ENCODE data around the gene TRIM67.
"Not testable (repeated sequence)": the region's sequence is repeated elsewhere in the genome, so short reads cannot be mapped to it uniquely, and the experiment has no call there.

The TRIM67 gene

GRCh38 chr1:231209531-231209930, 47.7 kb downstream of the TRIM67 start:
- no peak for TF ChIP-seq CTCF (IDR thresholded peaks at IDR 0.05)
- no peak overlapping the region for H3K27ac ChIP-seq
- H3K36me3 ChIP-seq, result no peaks in the 10 kb centered on the region
- H3K4me3 ChIP-seq (ENCODE audit: low read depth in 1 of 2, low read length in 1 of 2), result no peak overlapping the region
- peaks cover 14 to 18% of the 10 kb centered on the region in 2 experiments for H3K4me1 ChIP-seq (ENCODE audit: control insufficient read depth in 1 of 2, insufficient read depth in 1 of 2, low read depth in 1 of 2, low read length in 1 of 2)
- no peaks in the 10 kb centered on the region for H3K9me3 ChIP-seq
- peaks cover 23% of the 10 kb centered on the region for H3K27me3 ChIP-seq

- Histone ChIP-seq H3K9me3 (no peaks in the 10 kb centered on the region), H3K36me3 (no peaks in the 10 kb centered on the region), H3K27ac (no peak overlapping the region), H3K27me3 (peaks cover 17% of the 10 kb centered on the region), H3K4me3 (ENCODE audit: low read depth in 1 of 2, low read length in 1 of 2) (no peak overlapping the region), H3K4me1 (ENCODE audit: control insufficient read depth in 1 of 2, insufficient read depth in 1 of 2, low read depth in 1 of 2, low read length in 1 of 2) (peaks cover 14 to 18% of the 10 kb centered on the region in 2 experiments)
- TF ChIP-seq CTCF (IDR thresholded peaks at IDR 0.05), result no peak
Measured at GRCh38 chr1:231210126-231210525, 48.3 kb downstream of the TRIM67 start.

- Histone ChIP-seq H3K27ac (no peak overlapping the region), H3K36me3 (no peaks in the 10 kb centered on the region), H3K4me3 (ENCODE audit: low read depth in 1 of 2, low read length in 1 of 2) (peak overlapping the region; percentile 22 to 55), H3K4me1 (ENCODE audit: control insufficient read depth in 1 of 2, insufficient read depth in 1 of 2, low read depth in 1 of 2, low read length in 1 of 2) (peaks cover 14 to 18% of the 10 kb centered on the region in 2 experiments), H3K27me3 (peaks cover 12% of the 10 kb centered on the region), H3K9me3 (no peaks in the 10 kb centered on the region)
- peak; percentile 74 for TF ChIP-seq CTCF (IDR thresholded peaks at IDR 0.05)
Measured at GRCh38 chr1:231211005-231211857, 49.4 kb downstream of the TRIM67 start.

- not testable (repeated sequence) for H3K9me3 ChIP-seq; H3K36me3 ChIP-seq; H3K27me3 ChIP-seq; H3K4me3 ChIP-seq (ENCODE audit: low read depth in 1 of 2, low read length in 1 of 2); H3K27ac ChIP-seq
- H3K4me1 ChIP-seq (ENCODE audit: control insufficient read depth in 1 of 2, insufficient read depth in 1 of 2, low read depth in 1 of 2, low read length in 1 of 2), result peaks cover 14 to 18% of the 10 kb centered on the region in 2 experiments
Measured at GRCh38 chr1:231212301-231212700, 50.4 kb downstream of the TRIM67 start.

GRCh38 chr1:231213831-231214573, 52.1 kb downstream of the TRIM67 start:
- Histone ChIP-seq H3K27ac (no peak overlapping the region), H3K4me1 (ENCODE audit: control insufficient read depth in 1 of 2, insufficient read depth in 1 of 2, low read depth in 1 of 2, low read length in 1 of 2) (peaks cover 22 to 24% of the 10 kb centered on the region in 2 experiments), H3K4me3 (ENCODE audit: low read depth in 1 of 2, low read length in 1 of 2) (no peak overlapping the region), H3K36me3 (no peaks in the 10 kb centered on the region), H3K27me3 (no peaks in the 10 kb centered on the region), H3K9me3 (no peaks in the 10 kb centered on the region)
- no peak for TF ChIP-seq CTCF (IDR thresholded peaks at IDR 0.05)

All from neutrophil (primary cell).